Measurements from ENCODE around the gene KCNQ1. TPM values are rescaled to one million over a fixed set of nuclear protein-coding genes. Genes with fewer than 3 reads are reported as not detected.

The KCNQ1 gene
- total RNA-seq, 2 experiments from 2014 or later: 8.7 to 9.5 TPM

DNA sequence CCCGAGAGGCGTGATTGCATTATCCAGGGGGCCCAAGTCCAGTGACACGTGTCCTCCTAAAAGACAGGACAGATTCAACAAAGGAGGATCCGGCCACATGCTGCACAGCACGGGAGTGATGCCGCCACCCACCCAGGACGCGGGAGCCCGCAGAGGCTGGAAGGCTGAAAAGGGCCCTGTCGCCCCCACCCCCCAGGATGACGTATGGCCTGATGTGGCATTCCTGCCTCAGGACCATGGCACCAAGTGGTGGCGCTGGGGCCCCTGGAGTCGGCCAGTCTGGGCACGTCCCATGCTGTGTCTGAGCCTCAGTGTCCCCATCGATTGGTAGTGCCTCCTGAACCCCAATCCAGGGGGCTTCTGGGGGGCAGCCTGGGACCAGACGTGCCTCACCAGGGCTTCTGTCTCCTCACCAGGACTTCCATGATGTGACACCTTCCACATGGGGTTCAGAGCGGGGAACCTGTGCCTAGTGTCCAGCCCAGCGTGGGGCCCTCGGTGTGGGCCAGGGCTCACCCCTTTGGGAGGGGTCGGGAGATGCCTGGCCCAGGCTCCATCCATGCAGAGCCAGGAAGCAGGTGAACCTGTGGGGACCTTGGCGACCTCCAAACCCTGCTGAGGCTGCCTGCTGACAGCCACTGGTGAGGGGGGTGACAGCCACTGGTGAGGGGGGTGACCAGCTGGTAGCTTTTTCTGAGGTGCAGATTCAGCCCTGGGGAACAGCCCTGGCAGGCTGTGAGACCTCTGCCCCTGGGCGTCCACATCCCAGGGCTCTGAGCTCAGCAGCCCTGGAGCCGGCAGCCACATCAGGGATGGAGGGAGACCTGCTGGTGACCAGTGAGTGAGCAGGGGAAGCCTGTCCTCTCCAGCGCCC, 75.3 kb downstream of the KCNQ1 start:
- CTCF ChIA-PET: no interaction called here

DNA sequence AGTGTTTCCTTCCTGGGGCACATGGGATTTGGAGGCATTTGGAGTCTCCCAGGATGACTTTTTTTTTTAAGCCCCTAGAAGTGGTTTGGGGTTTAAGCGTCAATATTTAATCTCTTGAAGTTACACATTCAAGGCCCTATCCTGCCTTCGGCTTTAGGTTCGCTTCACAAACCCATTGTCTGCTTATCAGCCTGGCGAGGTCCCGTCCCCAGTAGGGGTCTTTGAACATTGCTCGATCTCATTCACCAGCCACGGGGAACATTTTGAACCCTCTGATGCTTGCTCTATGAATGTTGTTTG, 75.9 kb downstream of the KCNQ1 start:
- intact Hi-C loops (cut with micrococcal nuclease): no loop called here
- TF ChIP-seq, protein P1, sequence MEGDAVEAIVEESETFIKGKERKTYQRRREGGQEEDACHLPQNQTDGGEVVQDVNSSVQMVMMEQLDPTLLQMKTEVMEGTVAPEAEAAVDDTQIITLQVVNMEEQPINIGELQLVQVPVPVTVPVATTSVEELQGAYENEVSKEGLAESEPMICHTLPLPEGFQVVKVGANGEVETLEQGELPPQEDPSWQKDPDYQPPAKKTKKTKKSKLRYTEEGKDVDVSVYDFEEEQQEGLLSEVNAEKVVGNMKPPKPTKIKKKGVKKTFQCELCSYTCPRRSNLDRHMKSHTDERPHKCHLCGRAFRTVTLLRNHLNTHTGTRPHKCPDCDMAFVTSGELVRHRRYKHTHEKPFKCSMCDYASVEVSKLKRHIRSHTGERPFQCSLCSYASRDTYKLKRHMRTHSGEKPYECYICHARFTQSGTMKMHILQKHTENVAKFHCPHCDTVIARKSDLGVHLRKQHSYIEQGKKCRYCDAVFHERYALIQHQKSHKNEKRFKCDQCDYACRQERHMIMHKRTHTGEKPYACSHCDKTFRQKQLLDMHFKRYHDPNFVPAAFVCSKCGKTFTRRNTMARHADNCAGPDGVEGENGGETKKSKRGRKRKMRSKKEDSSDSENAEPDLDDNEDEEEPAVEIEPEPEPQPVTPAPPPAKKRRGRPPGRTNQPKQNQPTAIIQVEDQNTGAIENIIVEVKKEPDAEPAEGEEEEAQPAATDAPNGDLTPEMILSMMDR (IDR thresholded peaks at IDR 0.05): no peak
- POLR2A ChIA-PET: no interaction called here
- ATAC-seq: no peak
- no peaks in the 10 kb centered on the region for H3K27me3 Mint-ChIP-seq
- H3K9me3 Mint-ChIP-seq: no peaks in the 10 kb centered on the region
- H3K4me3 Mint-ChIP-seq: no peak overlapping the region
- no peak for DNase-seq
- H3K4me1 Mint-ChIP-seq (ENCODE audit: low read depth): peaks cover 4% of the 10 kb centered on the region
- CTCF ChIA-PET: no interaction called here
- no peaks in the 10 kb centered on the region for H3K36me3 Mint-ChIP-seq (ENCODE audit: low read depth)
- no peak overlapping the region for H3K27ac Mint-ChIP-seq

More for the DNA sequence above, 75.3 kb downstream of the KCNQ1 start:
- H3K36me3 Mint-ChIP-seq (ENCODE audit: low read depth): no peaks in the 10 kb centered on the region
- no peaks in the 10 kb centered on the region for H3K27me3 Mint-ChIP-seq
- H3K4me3 Mint-ChIP-seq: no peak overlapping the region
- H3K27ac Mint-ChIP-seq: no peak overlapping the region
- ATAC-seq: no peak
- H3K9me3 Mint-ChIP-seq: no peaks in the 10 kb centered on the region
- TF ChIP-seq, protein P1 (IDR thresholded peaks at IDR 0.05): no peak
- H3K4me1 Mint-ChIP-seq (ENCODE audit: low read depth): no peaks in the 10 kb centered on the region
- POLR2A ChIA-PET: no interaction called here
- intact Hi-C loops (cut with micrococcal nuclease): no loop called here
- DNase-seq: no peak

DNA sequence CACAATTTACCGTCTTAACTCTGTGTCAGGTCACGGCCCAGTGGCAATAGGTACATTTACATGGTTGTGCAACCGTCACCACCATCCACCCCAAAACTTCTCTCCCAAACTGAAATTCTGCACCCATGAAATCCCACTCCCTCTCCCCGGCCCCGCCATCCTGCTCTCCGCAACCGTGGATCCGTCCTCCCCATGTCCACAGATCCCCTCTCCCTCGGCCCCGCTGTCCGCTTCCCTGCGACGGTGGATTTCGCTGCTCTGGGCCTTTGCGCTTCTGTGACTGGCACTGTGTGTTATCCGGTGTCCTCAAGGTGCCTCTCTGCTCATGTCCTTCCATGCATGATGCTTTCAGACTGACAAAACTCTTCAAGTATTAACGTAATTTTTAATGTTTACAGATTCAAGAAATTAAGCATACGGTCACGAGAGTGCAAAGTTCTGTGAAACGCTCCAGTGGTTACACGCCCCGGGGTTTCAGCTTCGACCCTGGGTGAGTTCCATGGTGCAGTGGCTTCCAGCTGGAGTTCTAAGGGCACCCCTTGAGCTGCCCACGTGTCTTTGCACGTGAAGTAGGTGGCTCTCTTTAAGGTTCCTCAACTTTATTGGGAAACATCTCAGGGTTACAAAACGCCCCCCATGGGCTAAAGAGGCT, 76.4 kb downstream of the KCNQ1 start:
- CTCF ChIA-PET: no interaction called here
- H3K27ac Mint-ChIP-seq: no peak overlapping the region
- no peak for DNase-seq

DNA sequence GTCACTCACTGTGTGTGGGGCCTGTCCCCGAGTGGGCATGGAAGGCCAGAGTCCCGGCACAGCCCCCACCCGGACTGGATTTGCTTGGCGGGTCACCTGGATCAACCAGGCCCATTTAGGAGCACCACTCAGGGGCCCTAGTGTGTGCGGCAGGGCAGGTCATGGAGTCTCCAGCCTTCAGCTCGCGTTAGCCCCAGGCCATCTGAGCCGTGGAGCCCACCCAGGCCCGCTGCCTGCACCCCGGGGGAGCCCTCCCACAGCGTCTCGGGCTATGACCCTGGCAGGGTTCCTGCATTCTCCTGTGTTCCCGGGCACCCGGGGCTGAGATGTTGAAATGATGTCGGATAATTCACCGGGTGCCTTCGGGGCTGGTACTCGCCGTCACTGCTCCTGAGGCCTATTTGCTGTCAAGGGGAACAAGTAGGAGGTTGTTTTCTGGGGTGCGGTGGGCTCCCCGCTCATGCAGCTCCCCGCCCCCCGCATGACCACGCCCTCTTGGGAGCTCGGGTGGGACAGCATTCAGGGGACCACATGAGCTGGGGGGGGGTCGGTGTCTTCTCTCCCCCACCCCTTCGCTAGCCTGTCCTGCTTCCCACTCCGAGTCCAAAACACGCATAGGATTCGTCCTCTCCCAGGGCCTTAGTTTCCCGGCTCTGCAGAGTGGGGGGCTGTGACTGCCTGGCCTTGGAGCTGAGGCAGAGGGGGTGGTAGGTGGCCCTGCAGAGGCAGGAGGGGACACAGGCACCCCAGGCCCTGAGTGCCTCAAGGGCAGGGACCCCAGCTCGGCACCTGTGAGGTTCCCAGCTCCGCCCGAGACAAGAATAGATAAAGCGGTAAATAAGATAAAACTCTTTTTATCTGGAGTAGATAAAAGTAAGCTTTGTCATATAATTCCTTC, 77.2 kb downstream of the KCNQ1 start:
- ChIA-PET POLR2A (no interaction called here), CTCF (interaction anchor here (0.8 kb wide), 1 partner anchor 11 kb away, joined by 5 read pairs; no protein-coding TSS in a partner anchor)
- no peak overlapping the region for H3K27ac Mint-ChIP-seq
- H3K4me1 Mint-ChIP-seq (ENCODE audit: low read depth): peaks cover 16% of the 10 kb centered on the region
- H3K36me3 Mint-ChIP-seq (ENCODE audit: low read depth): no peaks in the 10 kb centered on the region
- no peak overlapping the region for H3K4me3 Mint-ChIP-seq
- ATAC-seq (no peak), DNase-seq (no peak)
- TF ChIP-seq, protein P1 (IDR thresholded peaks at IDR 0.05): no peak
- no peaks in the 10 kb centered on the region for H3K9me3 Mint-ChIP-seq
- intact Hi-C loops (cut with micrococcal nuclease): no loop called here
- H3K27me3 Mint-ChIP-seq: no peaks in the 10 kb centered on the region

More for the DNA sequence above, 76.4 kb downstream of the KCNQ1 start:
- H3K9me3 Mint-ChIP-seq: no peaks in the 10 kb centered on the region
- peaks cover 9% of the 10 kb centered on the region for H3K4me1 Mint-ChIP-seq (ENCODE audit: low read depth)
- H3K4me3 Mint-ChIP-seq: no peak overlapping the region
- TF ChIP-seq, protein P1 (IDR thresholded peaks at IDR 0.05): no peak
- POLR2A ChIA-PET: no interaction called here
- H3K27me3 Mint-ChIP-seq: no peaks in the 10 kb centered on the region
- no peak for ATAC-seq
- intact Hi-C loops (cut with micrococcal nuclease): no loop called here
- H3K36me3 Mint-ChIP-seq (ENCODE audit: low read depth): no peaks in the 10 kb centered on the region

All from activated CD8-positive, alpha-beta T cell treated with anti-CD3 and anti-CD28 coated beads for 36 hours (primary cell).